Spleen (tissue), 7 donors: ENCODE results near the gene MYT1.

Source experiments
- POLR2AphosphoS5 ChIP-seq, 3 donors: sonication (generic); formaldehyde crosslinking; IDR thresholded peaks; one replicate each; pipeline ENCODE4 v1.5.1; 2017; ENCODE audit warnings: antibody characterized with exemption in 3 of 3
- TF ChIP-seq, protein P1 (sequence below), 11 experiments: fragments of 200-600 bp in 7 of 11; fragments of 450-650 bp in 4 of 11; sonication (generic) in 4 of 11; IDR thresholded peaks in 8 of 11; conservative IDR thresholded peaks in 3 of 11; 1 replicate in 7 of 11; 2 replicates in 4 of 11; pipeline versions ENCODE4 v1.4.0 to v1.8.0; 2016 to 2021; ENCODE audit warnings: antibody characterized with exemption in 11 of 11, inconsistent platforms in 4 of 11, mild to moderate bottlenecking in 1 of 11
- donor health status: DM: no; HTN: no; CAD: no; lungs with moderate emphysema.
- donor health status: DM: no; HTN: no; CAD: no.
- donor health status: DM: no; HTN: no; CAD: no.

- no peak for TF ChIP-seq POLR2AphosphoS5 (IDR thresholded peaks at IDR 0.05)
- TF ChIP-seq, protein P1, sequence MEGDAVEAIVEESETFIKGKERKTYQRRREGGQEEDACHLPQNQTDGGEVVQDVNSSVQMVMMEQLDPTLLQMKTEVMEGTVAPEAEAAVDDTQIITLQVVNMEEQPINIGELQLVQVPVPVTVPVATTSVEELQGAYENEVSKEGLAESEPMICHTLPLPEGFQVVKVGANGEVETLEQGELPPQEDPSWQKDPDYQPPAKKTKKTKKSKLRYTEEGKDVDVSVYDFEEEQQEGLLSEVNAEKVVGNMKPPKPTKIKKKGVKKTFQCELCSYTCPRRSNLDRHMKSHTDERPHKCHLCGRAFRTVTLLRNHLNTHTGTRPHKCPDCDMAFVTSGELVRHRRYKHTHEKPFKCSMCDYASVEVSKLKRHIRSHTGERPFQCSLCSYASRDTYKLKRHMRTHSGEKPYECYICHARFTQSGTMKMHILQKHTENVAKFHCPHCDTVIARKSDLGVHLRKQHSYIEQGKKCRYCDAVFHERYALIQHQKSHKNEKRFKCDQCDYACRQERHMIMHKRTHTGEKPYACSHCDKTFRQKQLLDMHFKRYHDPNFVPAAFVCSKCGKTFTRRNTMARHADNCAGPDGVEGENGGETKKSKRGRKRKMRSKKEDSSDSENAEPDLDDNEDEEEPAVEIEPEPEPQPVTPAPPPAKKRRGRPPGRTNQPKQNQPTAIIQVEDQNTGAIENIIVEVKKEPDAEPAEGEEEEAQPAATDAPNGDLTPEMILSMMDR (IDR thresholded peaks at IDR 0.05 in 8 of 11, conservative IDR thresholded peaks at IDR 0.05 in 3 of 11) = no peak
These were observed 30.0 kb downstream of the MYT1 start for GRCh38 chr20:64194269-64194668.
